HEK293T (cell line): ENCODE data around the gene RAB11FIP4.

Experiments
- FOXM1 ChIP-seq: fragments of 450-650 bp; IDR thresholded peaks from 2 replicates; pipeline ENCODE4 v1.6.1; 2017; ENCODE audit warnings: mild to moderate bottlenecking, borderline replicate concordance
- LEF1 ChIP-seq: fragments of 450-650 bp; IDR thresholded peaks from 2 replicates; pipeline ENCODE4 v1.6.1; 2017; ENCODE audit warnings: mild to moderate bottlenecking, borderline replicate concordance

DNA sequence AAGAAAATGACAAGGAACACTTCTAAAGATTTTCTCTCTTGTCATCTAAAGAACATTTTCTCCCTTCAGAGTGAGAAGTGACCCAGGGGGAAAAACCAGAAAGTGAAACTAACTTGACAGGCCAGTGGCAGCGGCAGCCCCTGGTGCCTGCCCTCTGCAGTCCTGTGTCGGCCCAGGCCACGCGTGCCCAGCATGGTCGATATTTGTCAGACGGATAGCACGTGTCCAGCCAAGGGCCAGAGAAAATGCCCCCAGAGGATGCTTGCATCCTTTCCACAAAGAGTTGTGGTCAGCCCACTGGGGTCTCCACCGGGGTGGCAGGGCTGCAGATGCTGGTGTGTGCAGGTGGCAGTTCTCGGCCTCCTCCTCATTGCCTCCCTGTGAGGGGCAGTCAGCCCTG, 176.6 kb downstream of the RAB11FIP4 start:
- TF ChIP-seq FOXM1 (no peak), LEF1 (no peak)
